ENCODE data around the gene MYADML2.

MYADML2 gene

DNA sequence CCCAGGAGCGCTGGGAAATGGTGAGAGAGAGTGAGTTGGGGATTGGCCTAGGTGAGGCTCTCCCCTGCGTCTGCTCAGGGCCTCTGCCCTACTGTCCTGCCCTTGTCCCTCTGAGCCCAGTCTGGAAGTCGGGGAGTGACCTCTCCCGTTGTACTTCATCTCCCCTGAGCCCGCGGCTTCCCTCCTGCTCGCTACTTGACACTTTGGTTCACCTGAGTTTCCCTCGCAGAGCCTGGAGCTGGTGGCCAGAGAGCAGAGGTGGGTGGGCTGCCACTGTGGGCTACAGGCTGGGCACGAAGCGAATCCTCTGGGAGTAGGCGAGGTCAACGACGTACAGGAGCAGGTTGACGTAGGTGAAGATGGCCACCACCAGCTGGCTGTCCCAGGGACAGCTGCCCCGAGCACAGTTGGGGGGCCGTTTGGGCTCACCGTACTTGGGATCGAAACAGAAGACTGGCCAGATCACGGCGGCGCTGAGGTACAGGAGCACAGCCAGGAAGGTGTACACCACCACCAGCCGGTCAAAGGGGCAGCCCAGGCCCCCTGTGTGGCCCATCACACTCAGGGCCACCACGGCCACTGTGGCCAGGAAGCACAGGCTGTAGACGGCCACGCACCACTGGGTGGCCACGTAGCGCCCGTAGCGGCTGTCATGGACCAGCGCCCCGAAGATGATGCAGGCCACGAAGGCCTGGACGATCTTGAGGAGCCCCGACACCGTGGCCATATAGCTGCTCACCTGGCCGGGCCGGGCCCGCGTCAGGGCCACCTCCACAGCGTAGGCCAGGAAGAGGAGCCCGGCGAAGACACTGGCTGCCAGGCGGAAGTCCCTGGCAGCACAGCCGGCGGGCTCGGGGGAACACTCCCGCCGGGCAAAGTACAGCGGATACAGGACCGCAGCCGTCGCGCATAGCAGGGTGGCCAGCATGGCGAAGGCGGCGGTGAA is 6.2 kb downstream of the MYADML2 start:
- no peak for DNase-seq (ENCODE audit: low read depth in 3 of 3)

DNA sequence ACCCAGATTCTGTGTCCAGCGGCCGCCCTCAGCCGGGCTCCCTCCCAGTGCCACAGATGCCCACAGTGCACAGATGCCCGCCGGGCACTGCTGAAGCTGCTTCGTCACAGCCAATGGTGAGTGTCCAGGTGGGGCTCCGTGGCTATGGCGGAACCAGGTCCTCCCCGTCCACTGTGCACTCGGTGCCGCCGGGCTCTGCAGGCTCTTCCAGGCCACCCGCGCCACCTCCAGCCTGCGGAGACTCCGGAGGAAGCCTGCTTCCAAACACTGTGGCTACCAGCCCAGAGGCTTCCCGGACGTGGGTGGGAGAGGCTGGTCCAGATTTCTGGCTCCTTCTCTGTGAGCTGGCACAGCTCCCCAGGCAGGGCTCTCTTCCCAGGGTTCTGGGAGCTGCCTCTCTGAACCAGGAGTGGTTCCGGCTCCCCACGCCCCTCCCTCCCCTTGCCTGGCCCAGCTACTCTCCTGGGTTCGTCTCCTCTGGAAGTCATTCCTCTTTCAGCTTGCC is 7.1 kb downstream of the MYADML2 start:
- DNase-seq (ENCODE audit: low read depth in 3 of 3): no peak

DNA sequence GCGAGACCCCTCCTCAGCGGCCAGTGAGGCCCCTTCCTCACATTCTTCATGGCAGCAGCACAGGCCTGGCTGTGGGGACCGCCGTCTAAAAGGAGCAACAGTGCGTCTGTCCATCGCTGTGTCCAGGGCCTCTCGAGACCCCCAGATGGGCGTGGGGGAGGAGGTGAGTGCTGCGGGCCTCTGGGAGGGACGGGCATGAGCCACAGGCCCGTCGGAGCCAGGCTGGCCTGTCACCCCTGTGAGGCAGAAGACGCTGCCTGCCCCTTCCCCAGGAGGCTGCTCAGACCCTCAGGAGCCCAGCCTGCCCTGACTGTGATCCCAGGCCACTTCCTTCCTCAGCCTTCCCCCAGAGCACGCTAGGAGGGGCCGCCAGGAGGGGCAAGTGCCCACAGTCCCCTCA is 7.8 kb downstream of the MYADML2 start:
- no peak for DNase-seq (ENCODE audit: low read depth in 3 of 3)

GRCh38 chr17:81935709-81936084 is 11.3 kb downstream of the MYADML2 start:
- no peak for DNase-seq (ENCODE audit: low read depth in 3 of 3)

- no peak for DNase-seq (ENCODE audit: low read depth in 3 of 3)
These were observed 12.0 kb downstream of the MYADML2 start for GRCh38 chr17:81934850-81935708.

DNA sequence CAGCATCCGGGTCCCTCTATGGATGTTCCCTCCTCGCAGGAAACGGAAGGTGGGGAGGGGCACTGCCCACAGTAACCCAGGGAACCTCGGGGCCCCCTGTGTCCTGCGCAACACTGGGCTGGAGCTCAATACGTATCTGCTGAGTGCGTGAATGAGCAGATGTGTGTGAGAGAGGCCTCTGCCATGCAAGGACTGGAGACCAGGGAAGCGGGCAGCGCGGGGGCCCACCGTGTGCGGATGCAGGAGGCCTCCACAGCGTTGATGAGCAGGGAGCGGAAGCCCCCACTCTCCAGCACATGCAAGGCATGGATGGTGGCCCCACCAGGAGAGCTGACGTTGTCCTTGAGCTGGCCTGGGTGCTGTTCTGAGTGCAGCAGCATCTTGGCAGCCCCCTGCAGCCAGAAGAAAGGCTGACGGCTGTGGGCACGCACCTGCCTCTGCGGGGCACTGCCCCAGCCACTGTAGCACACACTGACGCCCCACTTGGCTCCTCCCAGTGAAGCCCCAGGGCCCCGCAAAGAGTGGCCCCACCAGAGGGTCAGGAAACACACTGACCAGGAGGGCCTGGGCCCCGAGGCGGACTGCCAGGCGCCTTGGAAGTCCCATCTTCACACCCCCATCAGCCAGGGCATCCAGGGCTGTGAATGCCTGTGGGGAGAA is 12.8 kb downstream of the MYADML2 start:
- no peak for DNase-seq (ENCODE audit: low read depth in 3 of 3)

GRCh38 chr17:81933178-81933699 is 13.8 kb downstream of the MYADML2 start:
- no peak for DNase-seq (ENCODE audit: low read depth in 3 of 3)

DNA sequence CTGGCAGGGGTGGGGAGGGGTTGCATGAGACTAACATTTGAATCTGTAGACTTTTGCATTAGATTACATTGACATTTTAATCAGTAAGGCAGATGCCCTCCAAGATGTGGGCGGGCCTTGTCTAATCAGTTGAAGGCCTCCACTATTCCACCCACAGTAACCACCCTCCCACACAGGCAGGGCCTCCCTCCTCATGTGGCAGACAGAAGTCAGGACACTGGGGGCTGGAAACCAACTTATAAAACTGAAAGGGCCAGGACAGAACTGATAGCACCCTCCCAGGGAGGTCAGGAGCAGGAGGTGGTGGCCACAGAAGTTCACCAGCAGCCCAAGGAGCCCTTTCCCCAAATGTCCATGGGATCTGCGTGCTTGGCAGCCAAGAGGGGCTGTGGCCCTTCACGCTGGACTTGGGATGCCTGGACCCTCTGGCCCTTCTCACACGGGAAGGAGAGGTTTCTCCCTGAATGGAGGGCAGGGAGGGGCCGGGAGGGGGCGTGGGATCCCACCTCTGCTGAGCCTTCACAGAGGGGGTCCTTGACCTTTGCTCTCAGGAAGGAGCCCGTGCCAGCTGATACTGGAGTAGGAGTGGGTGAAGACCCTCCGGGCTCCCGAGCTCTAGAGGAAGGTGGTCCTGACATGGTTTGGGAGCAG is 14.6 kb downstream of the MYADML2 start:
- DNase-seq (ENCODE audit: low read depth in 3 of 3): no peak

DNA sequence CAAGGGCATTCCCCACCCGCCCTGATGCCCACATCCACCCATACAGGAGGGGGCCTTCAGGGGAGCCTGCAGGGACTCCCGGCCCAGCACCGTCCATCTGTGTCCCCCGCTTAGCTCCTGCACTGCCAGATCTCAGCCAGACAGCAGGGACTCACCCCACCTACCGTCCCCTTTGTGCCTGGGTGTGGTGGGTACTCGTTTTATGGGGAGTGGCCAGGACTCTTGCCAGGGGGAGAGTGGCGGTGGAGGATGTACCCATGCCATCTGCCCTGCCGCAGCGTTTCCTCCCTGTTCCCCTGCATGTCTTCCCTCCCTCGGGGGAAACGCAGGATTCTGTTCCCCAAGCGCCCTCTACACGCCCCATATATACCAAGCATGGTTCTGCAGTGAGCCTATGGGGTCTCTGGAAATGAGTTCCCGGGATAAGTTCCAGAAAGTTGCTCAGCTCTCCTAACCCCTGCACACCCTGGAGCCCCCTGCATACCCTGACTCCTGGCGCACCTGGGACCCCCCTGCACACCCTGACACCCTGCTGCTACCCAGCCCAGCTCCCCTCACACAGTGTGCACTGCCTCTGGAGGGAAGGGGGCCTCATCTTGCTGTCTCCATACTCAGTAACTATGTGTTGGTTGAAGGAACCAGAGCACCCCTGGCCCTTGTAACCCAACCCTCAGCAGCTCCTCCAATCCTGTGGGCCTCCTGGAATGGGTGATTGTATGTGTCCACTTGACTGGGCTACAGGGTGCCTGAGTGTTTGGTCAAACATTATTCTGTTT is 15.3 kb downstream of the MYADML2 start:
- no peak for DNase-seq (ENCODE audit: low read depth in 3 of 3)

- no peak for DNase-seq (ENCODE audit: low read depth in 3 of 3)
These were observed 15.9 kb downstream of the MYADML2 start for GRCh38 chr17:81931189-81931556.

DNA sequence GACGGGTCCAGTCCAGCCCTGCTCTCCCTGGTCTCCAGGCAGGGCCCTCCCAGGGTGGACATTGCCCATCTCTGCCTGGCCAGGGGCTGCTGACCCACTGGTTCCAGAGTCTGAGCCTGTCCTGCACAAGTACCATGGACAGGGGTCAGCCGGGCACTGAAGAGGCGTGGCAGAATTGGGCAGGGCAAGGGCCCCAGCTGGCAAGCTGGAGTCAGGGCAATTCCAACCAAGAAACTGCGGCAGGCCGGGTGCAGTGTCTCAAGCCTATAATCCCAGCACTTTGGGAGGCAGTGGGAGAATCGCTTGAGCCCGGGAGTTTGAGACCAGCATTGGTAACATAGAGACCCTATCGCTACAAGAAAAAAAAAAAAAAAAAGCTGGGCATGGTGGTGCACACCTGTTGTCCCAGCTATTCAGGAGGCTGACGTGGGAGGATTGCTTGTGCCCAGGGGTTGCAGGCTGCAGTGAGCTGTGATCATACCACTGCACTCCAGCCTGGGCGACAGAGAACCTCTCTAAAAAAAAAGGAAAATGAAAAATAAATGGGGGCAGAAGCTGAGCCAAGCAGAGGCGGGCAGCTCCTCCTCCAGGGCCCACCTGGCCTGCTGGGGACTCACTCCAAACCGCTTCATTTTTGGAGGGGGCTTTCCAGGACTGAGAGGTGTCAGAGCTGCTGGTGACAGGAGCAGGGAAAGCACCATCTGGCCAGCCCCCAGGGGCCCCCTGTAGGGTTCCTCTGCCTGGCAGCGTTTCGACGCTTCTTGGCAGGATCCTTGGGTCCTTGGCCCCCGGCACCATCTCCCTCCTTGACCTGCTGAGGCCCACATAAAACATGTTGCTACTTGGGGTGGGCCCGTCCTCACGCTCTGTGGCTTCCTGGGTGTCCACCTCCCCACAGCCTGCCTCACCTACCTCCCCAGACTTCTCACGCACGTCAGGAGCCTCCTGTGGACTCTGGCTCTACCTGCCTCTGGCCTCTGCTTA is 16.6 kb downstream of the MYADML2 start:
- DNase-seq (ENCODE audit: low read depth in 3 of 3): no peak

- no peak for DNase-seq (ENCODE audit: low read depth in 3 of 3)
These were observed 17.5 kb downstream of the MYADML2 start for GRCh38 chr17:81929253-81930141.

DNA sequence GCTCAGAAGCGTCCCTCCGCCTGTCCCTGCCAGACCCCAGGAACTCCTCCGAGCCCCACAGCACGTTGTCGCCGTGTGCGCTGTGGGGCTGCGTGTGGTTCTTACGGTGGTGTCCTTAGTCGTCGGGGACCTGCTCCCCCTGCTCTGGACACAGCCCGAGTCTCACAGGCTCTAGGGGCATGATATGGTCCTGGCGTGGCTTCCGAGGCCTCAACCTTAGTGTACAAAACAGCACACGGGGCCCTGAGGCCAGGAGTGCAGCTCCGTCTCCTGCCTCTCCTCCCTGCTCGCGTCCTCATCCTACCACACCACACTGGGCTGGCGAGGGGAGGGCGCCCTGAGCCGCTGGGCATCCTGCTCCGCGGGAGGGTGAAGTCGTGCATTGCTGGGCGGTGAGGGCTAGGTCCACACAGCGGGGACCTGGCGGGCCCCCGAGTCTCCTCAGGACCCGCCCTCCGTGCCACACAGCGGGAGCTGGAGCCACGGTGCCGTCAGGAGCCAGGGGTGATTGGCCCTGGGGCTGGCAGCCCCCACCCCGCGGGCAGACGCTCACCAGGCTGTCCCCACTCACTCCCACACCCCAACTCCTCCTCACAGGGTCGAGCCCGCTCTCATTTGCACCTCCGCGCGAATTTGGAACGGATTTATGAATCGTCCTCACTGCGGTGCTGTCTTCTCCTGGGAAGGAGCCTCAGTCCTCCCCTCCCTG is 18.3 kb downstream of the MYADML2 start:
- no peak for DNase-seq (ENCODE audit: low read depth in 3 of 3)

- DNase-seq (ENCODE audit: low read depth in 3 of 3): peak; percentile 71 to 86 (median 80)
These were observed 19.1 kb downstream of the MYADML2 start, which contains the start of gene MAFG for GRCh38 chr17:81927653-81928543. Gene MAFG (minus strand): TSS chr17:81927735. CDS start chr17:81923185, 4,550 bp downstream.

DNA sequence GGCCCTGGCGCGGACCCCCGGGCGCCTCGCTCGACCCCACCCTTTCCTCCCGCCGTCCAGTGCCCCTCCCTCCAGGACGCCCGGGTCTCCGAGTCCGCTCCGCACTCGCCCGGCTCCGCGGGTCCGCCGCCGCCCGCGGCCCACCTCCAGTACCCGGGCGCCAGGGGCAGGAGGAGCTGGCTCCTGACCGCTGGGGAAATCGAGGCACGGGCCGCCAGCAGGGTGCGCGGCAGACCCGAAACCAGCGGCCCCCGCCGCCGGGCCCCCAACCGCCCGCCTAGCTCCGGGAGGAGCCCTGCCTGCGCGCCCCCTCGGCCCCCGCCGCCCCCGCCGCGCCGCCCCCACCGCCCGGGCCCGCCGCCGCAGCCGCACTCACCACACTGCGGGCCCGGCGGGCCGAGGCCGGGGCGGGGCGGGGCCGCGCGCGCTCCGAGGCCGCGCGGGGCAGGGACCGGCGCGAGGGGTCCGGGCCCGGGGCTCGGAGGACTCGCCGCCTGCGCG is 19.8 kb downstream of the MYADML2 start:
- DNase-seq (ENCODE audit: low read depth in 3 of 3): no peak

All from stimulated activated CD4-positive, alpha-beta T cell treated with anti-CD3 and anti-CD28 coated beads, TNF-alpha, amount 100 ng/mL, for 24 hours (primary cell).